ENCODE measurements around the gene KCNAB3.
A peak's percentile ranks its signal among the peaks of the same experiment; 100 is the strongest.
"Not testable (repeated sequence)": the region's sequence is repeated elsewhere in the genome, so short reads cannot be mapped to it uniquely, and the experiment has no call there.

The KCNAB3 gene

GRCh38 chr17:7929158-7930023, at the start of gene KCNAB3:
Gene KCNAB3 (minus strand): TSS chr17:7929856. CDS start chr17:7929435, 421 bp downstream.
- DNase-seq = no peak

- no peak for DNase-seq
Measured at GRCh38 chr17:7977805-7978204, 48.1 kb upstream of the KCNAB3 start.

GRCh38 chr17:7977039-7977438, 47.4 kb upstream of the KCNAB3 start:
- no peak for DNase-seq

- DNase-seq = no peak
Measured at GRCh38 chr17:7974638-7975131, 45.0 kb upstream of the KCNAB3 start.

- DNase-seq = no peak
Measured at GRCh38 chr17:7972131-7972785, 42.6 kb upstream of the KCNAB3 start.

- DNase-seq = no peak
Measured at GRCh38 chr17:7971651-7972050, 42.0 kb upstream of the KCNAB3 start.

GRCh38 chr17:7969433-7969832, 39.8 kb upstream of the KCNAB3 start:
- peak; percentile 48 for DNase-seq

- peak; percentile 23 for DNase-seq
Measured at GRCh38 chr17:7967751-7968150, 38.1 kb upstream of the KCNAB3 start.

DNA sequence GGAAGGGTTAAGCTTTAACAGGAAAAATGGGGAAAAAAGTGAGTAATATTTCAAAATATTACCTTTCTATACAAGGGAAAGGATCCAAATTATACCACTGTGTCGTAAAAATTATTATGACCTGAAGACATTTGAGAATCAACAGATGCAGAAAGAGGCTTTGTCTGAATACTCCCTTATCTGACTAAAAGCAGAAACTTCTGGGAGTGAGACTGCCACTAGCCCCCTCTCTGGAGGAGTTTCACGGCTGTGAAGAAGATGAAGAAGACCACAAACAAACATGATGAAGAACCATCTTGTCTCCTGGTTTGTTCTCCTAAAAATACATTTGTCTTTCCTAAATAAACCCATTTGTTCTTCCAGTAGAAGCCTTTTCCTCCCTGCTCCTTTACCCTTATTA, 31.8 kb upstream of the KCNAB3 start:
- peak; percentile 42 for DNase-seq

DNA sequence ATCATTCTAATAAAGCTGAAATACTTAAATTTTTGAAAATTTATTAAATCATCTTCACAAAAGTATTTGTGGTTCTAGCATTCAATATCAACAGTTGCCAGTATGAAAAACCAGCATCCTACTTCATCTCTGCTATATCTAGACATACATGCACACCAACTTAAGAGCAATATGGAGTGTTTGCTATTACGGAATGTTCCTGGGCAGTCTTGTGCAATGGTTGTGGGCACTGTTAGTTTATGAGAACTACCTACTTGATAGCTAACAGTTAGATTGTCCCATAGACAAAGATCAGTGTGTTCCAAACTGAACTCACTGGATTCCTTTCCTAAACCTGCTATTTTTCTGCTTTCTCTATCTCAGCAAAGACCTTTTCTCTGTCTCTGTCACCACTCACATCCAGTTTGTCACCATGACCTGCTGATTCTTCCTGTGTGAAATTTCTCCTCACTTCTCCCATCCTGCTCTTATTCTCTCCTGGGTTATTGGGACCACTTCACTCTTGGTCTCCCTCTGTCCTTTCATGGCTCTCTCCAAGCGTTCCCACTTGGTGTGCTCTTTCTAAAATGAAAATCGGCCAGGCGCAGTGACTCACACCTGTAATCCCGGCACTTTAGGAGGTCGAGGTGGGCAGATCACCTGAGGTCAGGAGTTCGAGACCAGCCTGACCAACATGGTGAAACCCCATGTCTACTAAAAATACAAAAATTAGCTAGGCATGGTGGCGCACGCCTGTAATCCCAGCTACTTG, 30.0 kb upstream of the KCNAB3 start:
- no peak for DNase-seq

DNA sequence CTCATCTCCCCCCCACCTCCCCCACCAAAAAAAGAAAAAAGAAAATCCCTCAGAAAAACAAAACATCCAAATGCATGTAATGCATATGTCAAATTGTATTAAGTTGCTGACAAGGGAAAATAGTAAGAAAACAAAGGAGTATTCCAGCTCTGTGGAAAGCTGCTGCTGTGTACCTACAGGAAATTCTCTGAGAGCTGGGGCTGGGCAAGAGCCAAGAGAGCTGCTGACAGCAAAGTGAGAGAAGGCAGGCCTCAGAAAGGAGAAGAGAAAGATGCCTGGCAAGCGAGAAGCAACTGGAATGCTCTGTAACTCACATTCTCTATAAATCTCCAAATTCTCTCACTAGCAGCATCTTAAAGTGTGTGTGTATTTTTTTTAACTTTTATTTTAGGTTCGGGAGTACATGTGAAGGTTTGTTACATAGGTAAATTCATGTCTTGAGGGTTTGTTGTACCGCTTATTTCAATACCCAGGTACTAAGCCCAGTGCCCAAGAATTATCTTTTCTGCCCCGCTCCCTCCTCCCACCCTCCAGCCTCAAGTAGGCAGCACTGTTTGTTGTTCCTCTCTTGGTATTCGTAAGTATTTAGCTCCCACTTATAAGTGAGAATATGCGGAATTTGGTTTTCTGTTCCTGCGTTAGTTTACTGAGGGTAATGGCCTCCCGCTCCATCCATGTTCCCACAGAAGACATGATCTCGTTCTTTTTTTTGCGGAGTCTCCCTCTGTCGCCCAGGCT, 26.7 kb upstream of the KCNAB3 start:
- no peak for DNase-seq

DNA sequence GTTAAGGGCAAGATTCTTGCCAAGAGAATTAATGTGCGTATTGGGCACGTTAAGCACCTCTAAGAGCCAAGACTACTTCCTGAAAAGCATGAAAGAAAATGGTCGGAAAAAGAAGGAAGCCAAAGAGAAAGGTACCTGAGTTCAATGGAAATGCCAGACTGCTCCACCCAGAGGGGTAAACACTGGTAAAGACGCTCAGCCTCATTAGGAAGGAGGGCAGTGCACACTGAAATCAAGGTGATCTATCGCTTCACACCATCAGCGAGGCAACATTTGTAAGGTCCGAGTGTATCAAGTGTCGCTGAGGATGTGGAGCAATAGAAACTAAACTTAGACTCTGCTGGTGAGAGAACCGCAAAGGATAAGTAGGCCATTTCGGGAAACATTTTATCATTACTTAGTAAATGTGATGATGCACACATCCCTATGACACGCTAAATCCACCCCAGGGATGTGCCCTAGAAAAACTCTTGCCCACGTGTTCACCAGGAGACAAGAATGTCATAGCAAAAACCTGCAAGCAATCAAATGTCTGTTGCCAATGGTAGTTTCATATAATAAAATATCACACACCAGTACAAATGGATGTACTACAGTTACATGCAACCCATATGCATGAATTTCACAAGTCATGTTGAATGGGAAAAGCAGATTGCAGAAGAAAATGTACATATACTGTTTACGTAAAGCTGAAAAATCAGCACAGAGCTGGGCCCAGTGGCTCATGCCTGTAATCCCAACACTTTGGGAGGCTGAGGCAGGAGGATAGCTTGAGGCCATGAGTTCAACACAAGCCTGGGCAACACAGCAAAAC, 26.0 kb upstream of the KCNAB3 start:
- DNase-seq = no peak

DNA sequence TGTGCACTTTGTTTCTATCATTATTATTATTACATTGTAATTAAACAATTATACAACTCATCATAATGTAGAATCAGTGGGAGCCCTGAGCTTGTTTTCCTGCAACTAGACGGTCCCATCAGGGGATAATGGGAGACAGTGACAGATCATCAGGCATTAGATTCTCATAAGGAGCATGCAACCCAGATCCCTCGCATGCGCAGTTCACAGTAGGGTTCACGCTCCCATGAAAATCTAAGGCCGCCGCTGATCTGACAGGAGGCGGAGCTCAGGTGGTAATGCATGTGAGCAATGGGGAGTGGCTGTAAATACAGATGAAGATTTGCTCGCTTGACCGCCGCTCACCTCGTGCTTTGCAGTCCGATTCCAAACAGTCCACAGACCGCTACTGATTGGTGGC, 23.6 kb upstream of the KCNAB3 start:
- not testable (repeated sequence) for DNase-seq

- no peak for DNase-seq
Measured at GRCh38 chr17:7951143-7951792, 21.6 kb upstream of the KCNAB3 start.

GRCh38 chr17:7950578-7950977, 20.9 kb upstream of the KCNAB3 start:
- DNase-seq = no peak

GRCh38 chr17:7947651-7948050, 18.0 kb upstream of the KCNAB3 start:
- DNase-seq = no peak

DNA sequence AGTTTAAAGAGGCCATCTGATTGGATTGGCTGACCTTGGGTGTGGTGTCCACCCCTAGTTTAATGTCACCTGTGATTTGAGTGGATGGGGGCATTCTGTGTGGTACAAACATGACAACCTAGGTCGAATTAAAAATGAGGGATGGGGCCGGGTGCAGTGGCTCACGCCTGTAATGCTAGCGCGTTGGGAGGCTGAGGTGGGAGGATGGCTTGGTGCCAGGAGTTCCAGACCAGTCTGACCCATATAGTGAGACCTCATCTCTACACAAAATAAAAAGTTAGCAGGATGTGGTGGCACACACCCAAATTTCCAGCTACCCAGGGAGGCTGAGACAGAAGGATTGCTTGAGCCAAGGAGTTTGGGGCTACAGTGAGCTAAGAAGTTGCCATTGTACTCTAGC, 16.8 kb upstream of the KCNAB3 start:
- no peak for DNase-seq

DNA sequence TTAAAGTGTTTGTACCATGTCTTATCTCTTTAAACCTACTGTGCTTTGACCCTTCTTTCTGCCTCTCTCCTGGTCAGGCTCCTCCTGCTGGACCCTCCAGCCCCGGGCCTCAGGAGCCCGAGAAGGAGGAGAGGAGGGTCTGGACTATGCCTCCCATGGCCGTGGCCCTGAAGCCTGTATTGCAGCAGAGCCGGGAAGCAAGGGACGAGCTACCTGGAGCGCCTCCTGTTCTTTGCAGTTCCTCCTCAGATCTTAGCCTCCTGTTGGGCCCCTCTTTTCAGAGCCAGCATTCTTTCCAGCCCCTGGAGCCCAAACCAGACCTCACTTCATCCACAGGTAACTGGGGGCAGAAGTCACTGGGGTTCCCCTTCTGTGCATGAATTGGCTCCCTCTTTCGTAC, 16.0 kb upstream of the KCNAB3 start:
- no peak for DNase-seq

DNA sequence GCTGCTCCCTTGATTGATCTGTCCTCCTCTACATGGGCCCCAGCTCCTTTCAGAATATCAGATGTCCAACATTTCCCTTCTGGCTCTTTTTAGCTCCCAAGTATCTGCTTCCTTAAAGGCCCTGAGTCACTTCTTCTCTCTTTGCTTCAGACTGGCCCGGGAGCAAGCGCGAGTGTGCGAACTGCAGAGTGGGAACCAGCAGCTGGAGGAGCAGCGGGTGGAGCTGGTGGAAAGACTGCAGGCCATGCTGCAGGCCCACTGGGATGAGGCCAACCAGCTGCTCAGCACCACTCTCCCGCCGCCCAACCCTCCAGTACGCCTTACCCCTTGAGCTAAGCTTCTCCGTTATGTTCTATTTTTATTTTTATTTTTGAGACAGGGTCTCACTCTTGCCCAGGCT, 14.7 kb upstream of the KCNAB3 start:
- DNase-seq = no peak

DNA sequence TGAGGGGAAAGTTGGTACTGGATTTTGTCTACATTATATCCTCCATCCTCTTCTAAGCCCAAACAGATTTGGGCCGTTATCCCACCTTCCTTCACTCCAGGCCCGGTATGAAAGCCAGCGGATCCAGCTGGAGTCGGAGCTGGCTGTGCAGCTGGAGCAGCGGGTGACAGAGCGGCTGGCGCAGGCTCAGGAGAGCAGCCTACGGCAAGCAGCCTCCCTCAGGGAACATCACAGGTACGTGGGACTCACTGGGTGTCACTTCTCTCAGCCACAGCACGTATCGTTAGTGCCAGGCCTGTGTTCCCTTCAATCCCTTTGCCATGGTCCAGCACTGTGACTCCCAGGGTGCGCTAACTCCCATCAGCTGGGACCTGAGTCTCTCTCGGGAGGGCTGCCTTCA, 13.6 kb upstream of the KCNAB3 start:
- DNase-seq = no peak

DNA sequence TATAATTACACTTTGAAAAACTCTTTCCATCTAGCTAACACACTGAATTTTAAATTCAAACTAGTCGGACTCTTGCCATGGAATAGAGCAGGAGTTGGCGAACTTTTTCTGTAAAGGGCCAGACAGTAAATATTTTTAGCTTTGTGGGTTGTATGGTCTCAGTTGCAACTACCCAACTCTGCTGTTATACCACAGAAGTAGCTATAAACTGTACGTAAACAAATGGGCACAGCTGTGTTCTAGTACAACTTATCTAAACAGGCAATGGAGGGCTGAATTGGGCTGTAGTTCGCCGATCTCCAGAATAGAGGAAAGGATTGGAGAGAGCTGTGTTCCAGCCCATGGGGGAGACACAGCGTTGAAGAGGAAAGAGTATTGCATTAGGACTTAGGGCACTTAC, 11.1 kb upstream of the KCNAB3 start:
- DNase-seq = no peak
